ENCODE results near the gene TRIP11.

The TRIP11 gene

DNA sequence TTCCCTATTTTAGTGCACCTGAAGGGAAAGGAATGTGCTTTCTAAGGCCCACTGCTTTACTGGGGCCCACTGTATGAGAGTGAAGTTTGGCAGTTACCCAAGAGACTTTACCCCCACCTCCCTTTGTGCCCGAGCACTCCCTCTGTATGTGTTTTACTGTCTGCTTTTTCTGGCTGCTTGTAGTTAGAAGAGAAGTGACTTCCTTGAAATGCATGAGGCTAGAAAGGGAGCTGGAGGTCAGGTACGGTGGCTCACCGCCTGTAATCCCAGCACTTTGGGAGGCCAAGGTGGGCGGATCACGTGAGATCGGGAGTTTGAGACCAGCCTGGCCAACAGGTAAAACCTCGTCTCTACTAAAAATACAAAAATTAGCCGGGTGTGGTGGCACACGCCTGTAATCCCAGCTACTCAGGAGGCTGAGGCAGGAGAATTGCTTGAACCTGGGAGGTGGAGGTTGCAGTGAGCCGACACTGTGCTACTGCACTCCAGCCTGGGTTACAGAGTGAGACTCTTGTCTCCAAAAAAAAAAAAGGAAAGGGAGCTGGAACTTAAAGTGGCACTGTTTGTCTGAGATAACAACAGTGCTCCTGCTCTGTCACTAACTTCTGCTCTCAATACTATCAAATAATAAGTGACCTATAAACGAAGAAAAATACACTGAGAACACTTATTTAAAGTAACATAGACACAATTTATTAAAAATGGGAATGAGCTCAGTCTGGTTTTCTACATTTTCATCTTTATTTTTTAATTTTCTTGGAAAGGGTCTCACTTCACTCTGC lies 5.8 kb downstream of the TRIP11 start:
- Histone ChIP-seq H3K4me3 (ENCODE audit: low read depth in 1 of 2, low read length in 1 of 2) (no peak overlapping the region), H3K4me1 (ENCODE audit: control insufficient read depth in 1 of 2, insufficient read depth in 1 of 2, low read depth in 1 of 2, low read length in 1 of 2) (peaks cover 10 to 21% of the 10 kb centered on the region in 2 experiments), H3K9me3 (no peaks in the 10 kb centered on the region), H3K27ac (no peak overlapping the region), H3K36me3 (peaks cover 24% of the 10 kb centered on the region), H3K27me3 (no peaks in the 10 kb centered on the region)
- no peak for TF ChIP-seq CTCF (IDR thresholded peaks at IDR 0.05)

DNA sequence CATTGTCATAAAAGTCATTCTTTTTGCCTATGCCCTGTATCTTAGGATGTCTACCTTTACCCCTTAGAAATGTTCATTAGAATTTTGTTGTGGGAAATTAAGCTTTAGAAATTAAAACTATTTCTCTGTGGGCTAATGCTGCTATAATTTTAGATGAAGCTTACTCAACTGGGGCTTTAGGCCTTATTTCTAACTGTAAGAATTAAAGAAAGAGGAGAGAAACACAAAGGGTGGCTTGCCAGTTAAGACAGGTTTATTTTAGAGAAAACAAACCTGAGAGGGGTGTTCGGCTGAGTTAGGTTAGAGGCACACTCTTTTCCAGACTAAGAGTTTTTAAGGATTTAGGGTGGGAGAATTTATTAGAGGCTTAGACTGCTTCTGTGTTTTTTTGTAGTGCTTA lies 6.4 kb downstream of the TRIP11 start:
- Histone ChIP-seq H3K27ac (no peak overlapping the region), H3K27me3 (no peaks in the 10 kb centered on the region), H3K9me3 (no peaks in the 10 kb centered on the region), H3K4me1 (ENCODE audit: control insufficient read depth in 1 of 2, insufficient read depth in 1 of 2, low read depth in 1 of 2, low read length in 1 of 2) (peaks cover 3 to 14% of the 10 kb centered on the region in 2 experiments), H3K4me3 (ENCODE audit: low read depth in 1 of 2, low read length in 1 of 2) (no peak overlapping the region), H3K36me3 (peaks cover 24% of the 10 kb centered on the region)
- TF ChIP-seq CTCF (IDR thresholded peaks at IDR 0.05) = no peak

GRCh38 chr14:92026548-92027190 lies 13.2 kb downstream of the TRIP11 start:
- Histone ChIP-seq H3K27me3 (no peaks in the 10 kb centered on the region), H3K4me3 (ENCODE audit: low read depth in 1 of 2, low read length in 1 of 2) (no peak overlapping the region), H3K9me3 (no peaks in the 10 kb centered on the region), H3K36me3 (peaks cover 52% of the 10 kb centered on the region), H3K27ac (no peak overlapping the region), H3K4me1 (ENCODE audit: control insufficient read depth in 1 of 2, insufficient read depth in 1 of 2, low read depth in 1 of 2, low read length in 1 of 2) (no peaks in the 10 kb centered on the region)
- TF ChIP-seq CTCF (IDR thresholded peaks at IDR 0.05) = no peak

DNA sequence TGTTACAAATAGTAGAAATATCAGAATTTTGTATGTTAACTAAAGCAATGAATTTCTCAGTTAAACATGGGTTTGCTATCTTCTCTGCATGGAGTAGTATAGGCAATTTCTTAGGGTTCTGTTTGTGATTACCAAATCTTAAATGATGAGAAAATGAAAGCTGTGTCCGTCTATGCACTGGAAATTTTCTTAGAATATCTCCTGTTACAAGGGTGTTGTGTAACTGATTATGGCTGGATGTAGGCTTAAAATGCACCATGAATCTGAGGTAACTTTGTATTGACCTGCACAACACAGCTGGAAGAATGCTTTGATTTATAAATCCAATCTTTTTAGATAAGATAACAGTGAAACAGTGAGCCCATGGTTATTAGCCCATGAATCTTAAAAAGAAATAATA lies 17.8 kb downstream of the TRIP11 start:
- Histone ChIP-seq H3K27ac (no peak overlapping the region), H3K9me3 (no peaks in the 10 kb centered on the region), H3K27me3 (no peaks in the 10 kb centered on the region), H3K4me1 (ENCODE audit: control insufficient read depth in 1 of 2, insufficient read depth in 1 of 2, low read depth in 1 of 2, low read length in 1 of 2) (no peaks in the 10 kb centered on the region), H3K4me3 (ENCODE audit: low read depth in 1 of 2, low read length in 1 of 2) (no peak overlapping the region), H3K36me3 (peaks cover 44% of the 10 kb centered on the region)
- no peak for TF ChIP-seq CTCF (IDR thresholded peaks at IDR 0.05)

- Histone ChIP-seq H3K9me3 (no peaks in the 10 kb centered on the region), H3K36me3 (peaks cover 47% of the 10 kb centered on the region), H3K4me3 (ENCODE audit: low read depth in 1 of 2, low read length in 1 of 2) (no peak overlapping the region), H3K27me3 (no peaks in the 10 kb centered on the region), H3K27ac (no peak overlapping the region), H3K4me1 (ENCODE audit: control insufficient read depth in 1 of 2, insufficient read depth in 1 of 2, low read depth in 1 of 2, low read length in 1 of 2) (no peaks in the 10 kb centered on the region)
- TF ChIP-seq CTCF (IDR thresholded peaks at IDR 0.05) = no peak
These were observed 18.3 kb downstream of the TRIP11 start for GRCh38 chr14:92021523-92021922.
